Stimulated activated CD8-positive, alpha-beta memory T cell treated with anti-CD3 and anti-CD28 coated beads, Interleukin-15, amount 100 ng/mL, for 4 hours (primary cell): Measurements from ENCODE around the gene MSMB.
"Not testable (repeated sequence)": the region's sequence is repeated elsewhere in the genome, so short reads cannot be mapped to it uniquely, and the experiment has no call there.

Experiments used
- DNase-seq, 2 donors: peaks; one replicate each; pipeline ENCODE4 v3.0.0-alpha.2; 2020; ENCODE audit warnings: low read depth in 2 of 2

Gene MSMB

DNA sequence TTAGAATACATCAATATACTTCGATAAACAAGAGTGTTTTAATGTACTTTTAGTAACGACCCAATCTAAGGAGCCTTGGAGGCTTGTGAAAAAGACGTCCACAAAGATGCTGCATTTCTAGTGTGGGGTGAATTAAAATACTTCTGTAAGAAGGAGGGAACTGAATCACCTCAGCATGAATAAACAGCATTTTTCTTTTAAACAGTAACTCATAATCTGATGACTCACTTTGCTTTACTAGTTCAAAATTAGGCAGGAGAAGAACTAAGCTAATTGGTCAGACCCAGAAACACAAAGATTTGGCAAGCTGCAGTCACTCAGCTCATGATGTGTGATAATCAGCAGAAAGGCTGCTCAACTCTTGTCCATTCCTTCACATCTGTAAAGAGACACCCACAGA, 39.9 kb downstream of the MSMB start:
- no peak for DNase-seq

DNA sequence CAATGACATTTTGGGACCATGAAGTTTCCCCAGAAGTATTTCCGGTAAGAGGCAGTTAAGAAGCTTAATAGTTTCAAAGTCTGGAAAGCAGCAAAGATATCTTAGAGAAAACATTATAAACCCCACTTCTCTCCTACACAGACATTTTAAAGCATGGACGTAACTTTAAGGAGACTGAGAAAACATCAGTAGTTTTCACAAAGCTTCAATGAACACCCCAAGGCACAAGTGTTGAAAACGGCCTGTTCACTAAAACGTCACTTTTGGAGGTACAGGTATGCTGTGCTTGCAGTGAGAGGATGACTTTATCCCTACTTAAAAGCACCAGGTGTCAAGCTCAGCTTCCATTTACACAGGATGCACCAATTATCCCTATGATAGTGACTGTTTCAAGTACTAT, 40.7 kb downstream of the MSMB start:
- DNase-seq = no peak

DNA sequence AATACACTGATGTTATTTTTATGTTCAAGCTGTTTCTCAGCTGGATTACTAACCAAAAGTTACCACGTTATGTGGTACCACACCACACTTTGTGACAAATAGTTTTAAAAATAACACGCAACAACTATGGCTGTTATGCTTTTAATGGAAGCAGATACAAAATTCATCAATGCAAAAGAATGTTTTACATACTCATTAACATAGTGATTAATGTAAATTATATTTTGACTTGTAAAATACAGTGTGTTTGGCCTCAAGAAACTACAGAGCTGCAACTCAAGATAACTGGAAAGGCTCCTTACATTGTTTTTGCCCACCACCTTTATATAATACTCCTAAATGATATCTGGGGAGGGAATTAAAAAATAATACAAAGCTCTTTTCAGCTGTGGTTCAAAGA, 41.1 kb downstream of the MSMB start:
- DNase-seq = no peak

DNA sequence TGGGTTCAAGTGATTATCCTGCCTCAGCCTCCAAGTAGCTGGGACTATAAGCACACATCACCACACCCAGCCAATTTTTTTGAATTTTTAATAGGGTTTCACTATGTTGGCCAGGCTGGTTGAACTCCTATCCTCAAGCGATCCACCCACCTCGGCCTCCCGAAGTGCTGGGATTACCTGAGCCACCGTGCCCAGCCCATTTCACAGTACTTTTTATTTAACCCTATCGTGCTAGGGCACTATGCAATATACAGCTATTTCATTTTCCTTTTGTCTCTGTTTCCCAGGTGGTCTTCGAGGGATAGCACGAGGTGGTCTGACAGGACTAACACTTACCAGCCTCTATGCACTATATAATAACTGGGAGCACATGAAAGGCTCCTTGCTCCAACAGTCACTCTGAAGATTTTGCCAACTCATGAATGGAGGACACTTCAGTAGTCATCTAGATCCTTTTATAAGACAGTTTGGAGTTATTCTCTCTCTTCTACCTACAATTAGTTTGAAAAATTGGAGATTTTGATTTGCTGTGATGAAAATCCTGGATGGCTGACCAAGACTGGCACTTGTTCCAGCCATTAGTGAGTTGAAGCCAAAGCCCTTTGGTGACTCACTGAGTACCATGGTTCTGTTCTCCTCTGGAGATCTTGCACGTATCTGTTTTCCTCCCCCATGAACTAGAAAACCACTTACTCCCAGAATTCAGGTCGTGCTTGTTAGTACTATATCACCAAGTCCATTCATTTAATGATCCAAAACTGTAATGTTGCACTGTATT, 43.0 kb downstream of the MSMB start:
- DNase-seq = no peak

GRCh38 chr10:46002189-46002687, 43.8 kb downstream of the MSMB start:
- DNase-seq = not testable (repeated sequence)

DNA sequence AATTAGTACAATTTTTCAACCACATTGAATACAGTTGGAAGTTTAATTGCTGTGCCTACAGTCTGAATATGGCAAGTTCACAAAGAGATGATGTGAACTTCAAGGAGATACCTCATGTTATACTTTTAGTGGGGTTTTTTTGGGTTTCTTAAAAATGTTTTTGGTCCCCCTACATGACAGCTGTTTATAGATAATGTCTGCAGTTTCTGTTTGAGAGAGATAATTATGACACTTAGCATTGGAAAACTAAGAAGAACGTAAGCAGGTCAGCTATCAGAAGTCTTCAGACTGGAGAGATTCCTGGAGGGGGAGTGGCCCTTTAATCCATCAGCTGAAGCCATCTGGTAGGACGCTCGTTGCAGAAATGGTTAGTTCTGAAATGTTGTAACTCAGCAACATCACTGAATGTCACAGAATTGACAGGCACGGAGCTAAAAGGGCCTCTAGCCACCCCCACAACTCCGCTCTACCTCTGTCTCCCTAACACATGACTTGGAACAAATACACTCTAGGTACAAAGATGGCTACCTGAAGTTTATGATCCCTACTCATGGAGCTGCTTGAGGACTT, 44.8 kb downstream of the MSMB start:
- DNase-seq = no peak

DNA sequence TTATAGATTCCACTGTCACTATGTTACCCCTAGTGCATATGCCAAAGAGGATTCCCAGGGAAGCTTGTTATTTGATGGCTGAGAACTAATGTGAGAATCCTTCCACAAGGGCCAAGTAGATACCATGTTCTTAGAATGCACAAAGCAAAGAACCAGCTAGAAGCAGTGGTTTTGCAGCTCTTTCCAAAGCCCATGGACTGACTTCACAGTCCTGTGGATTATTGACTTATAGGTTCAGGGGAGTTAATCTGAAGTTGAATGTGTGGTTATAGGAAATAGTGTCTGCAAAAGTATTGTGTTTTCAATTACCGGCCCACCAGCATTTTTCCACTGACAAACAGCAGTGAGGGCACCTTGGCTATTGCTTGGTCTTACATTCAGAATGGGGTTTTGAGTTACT, 45.5 kb downstream of the MSMB start:
- DNase-seq = no peak

DNA sequence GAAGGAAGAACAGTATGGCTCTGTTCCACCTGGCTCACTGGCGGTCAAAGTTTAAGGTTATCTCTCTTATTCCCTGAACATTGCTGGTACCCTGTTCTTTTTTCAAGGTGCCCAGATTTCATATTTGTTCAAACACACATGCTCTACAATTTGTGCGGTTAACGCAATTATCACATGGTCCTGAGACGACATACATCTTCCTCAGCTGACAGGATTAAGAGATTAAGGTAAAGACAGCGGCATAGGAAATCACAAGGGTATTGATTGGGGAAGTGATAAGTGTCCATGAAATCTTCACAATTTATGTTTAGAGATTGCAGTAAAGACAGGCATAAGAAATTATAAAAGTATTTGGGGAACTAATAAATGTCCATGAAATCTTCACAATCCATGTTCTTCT, 46.1 kb downstream of the MSMB start:
- not testable (repeated sequence) for DNase-seq

- no peak for DNase-seq
Measured at GRCh38 chr10:45997994-45998763, 47.9 kb downstream of the MSMB start.

- DNase-seq = no peak
Measured at GRCh38 chr10:45997557-45997956, 48.5 kb downstream of the MSMB start.

DNA sequence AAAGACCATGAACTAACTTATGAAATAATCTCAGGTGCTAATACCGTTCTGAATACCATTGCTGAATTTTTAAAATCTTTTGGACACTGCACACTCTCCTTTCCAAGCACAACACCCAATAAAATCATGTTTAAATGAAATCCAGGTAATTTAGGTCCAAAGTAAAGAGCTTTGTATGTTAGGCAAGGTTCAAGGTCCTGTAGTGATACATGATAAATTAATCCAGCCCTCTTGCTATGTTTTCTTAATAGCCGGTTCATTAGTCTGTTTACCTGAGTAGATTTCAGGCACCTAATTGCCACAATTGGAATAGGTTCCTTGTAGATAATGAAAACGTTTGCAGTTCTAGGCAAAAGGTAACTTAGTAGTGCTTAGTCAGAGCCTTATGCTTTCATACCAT, 60.5 kb downstream of the MSMB start:
- DNase-seq = not testable (repeated sequence)

GRCh38 chr10:45984473-45984872, 61.6 kb downstream of the MSMB start:
- DNase-seq = not testable (repeated sequence)

DNA sequence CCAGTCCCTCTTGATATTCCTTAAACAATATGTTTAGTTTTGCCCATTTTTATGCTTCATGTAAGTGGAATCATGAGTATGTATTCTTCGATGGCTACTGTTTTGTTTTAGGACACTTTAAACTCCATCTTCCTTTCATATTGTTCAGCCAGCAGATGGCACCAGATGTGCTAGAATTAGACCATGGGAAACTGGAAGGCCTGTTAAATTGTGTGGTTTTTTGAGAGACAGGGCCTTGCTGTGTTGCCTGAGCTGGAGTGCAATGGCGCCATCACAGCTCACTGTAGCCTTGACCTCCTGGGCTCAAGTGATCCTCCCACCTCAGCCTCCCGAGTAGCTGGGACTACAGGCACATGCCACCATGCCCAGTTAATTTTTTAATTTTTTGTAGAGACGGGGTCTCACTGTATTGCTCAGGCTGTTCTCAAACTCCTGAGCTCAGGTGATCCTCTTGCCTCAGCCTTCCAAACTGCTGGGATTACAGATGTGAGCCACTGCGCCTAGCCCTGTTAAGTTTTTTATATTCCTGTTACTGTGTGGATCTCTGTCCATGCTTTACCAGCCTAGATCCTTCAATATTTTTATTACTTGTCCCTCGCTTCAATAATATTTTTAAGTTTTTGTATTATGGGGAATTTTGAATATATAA, 62.4 kb downstream of the MSMB start:
- not testable (repeated sequence) for DNase-seq
